Erythroblast (primary cell): ENCODE results near the gene SH3PXD2B.
A peak's percentile ranks its signal among the peaks of the same experiment; 100 is the strongest.

Experiments
- DNase-seq, 2 experiments: peaks; one replicate each; lab custom pipeline; 2025; lab: John Stamatoyannopoulos, UW
- GATA1 ChIP-seq: IDR thresholded peaks from 2 replicates; pipeline ENCODE4 v1.6.1; 2011; ENCODE audit warnings: low read depth, mild to moderate bottlenecking, control low read depth, low read length, moderate library complexity
- POLR2A ChIP-seq: IDR thresholded peaks from 2 replicates; pipeline ENCODE4 v1.6.1; 2011; ENCODE audit warnings: mild to moderate bottlenecking, low read length

Gene SH3PXD2B

DNA sequence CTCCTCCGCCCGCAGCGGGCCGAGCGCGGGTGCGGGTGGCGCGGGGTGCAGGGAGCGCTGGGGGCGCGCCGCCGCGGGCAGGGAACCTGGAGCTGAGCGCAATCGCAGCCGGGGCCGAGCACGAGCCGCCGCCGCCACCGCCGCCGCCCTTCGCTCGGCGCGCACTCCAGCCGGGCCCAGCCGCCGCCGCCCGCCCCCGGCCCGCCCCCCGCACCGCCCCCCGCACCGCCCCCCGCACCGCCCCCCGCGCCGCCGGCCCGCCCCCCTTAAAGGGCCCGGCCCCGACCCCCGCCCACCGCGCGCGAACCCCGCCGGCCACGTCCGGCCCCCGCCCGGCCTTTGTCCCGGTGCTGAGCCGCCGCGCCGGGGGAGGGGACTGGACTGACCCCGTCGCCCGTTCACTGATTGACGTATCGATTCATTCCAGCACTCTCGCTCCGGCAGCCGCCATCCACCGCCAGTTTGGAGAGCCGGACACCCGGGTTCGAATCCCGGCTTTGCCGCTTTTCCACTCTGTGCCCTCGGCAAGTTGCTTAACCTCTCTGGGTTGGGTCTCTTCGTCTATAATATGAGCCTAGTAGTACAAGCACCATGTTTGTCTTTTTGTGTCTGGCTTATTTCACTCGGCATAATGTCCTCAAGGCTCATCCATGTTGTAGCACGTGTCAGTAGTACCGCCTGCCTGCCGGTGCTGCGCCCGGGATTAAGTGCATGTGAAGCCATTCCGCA lies at the start of gene SH3PXD2B:
SH3PXD2B (minus strand) TSS at position 168 of the 729 bp plus-strand sequence. CDS start 173 bp downstream, outside the sequence.
- peak in 1 of 2 experiments; percentile 18 for DNase-seq

GRCh38 chr5:172502969-172503368 lies 48.6 kb upstream of the SH3PXD2B start:
- DNase-seq: no peak
- TF ChIP-seq POLR2A (no peak), GATA1 (no peak)

More for the DNA sequence above, at the start of gene SH3PXD2B:
- TF ChIP-seq POLR2A (no peak), GATA1 (no peak)

DNA sequence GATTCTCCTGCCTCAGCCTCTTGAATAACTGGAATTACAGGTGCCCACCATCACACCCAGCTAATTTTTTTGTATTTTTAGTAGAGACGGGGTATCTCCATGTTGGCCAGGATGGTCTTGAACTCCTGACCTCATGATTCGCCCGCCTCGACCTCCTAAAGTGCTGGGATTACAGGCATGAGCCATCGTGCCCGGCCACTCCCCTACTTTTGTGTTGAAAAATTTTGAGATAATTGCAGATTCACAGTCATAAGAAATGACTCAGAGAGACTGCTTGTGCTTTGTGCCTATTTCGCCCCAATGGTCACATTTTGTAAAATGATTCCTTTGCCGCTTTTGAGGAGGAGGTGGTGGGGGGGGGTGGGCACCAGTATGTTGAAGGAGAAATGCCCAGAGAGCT lies 48.1 kb upstream of the SH3PXD2B start:
- DNase-seq: no peak
- TF ChIP-seq POLR2A (no peak), GATA1 (no peak)

DNA sequence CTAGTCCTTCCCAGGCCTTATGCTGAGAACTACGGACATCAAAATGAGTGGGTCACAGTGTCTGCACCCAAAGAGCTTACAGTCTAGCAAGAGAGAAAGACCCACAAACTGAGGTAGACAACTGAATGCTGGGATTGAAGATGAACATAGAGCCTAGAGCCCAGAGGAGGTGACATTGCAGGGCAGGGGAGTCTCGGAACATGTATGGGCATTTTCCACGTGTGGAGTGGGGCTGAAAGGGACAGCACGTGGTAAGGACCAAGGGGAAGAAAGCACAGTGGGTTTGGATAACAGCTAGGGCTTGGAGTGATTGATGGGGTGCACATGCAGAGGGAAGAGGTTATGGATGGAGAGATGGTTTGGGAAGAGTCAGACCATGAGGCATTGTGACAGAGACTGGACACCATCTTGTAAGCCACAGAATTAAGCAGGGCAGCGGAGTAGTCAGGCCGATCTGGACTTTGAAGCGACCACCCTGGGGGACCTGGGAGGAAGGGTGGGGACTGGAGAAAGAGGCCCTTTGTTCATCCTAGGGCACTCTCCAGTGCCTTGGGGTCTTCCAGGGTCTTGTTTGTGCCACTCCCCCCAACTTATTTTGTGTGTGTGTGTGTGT lies 47.5 kb upstream of the SH3PXD2B start:
- no peak for TF ChIP-seq POLR2A
- no peak for TF ChIP-seq GATA1

DNA sequence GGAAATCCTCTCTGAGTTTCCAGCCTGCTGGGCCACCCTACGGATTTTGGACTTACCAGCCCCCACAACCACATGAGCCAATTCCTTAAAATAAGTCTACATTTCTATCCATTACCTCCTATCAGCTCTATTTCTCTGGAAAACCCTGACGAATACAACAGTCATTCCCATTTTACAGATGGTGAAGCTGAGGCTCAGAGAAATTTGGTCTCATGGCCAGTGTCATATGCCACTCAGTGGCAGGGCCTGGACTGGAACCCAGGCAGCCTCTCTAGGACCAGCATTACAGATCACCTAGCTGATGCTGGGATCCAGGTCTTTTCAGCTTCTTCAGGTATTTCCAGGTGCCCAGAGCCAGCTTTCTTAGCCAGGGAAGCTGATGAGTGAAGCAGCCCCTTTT lies 45.0 kb upstream of the SH3PXD2B start:
- no peak for DNase-seq
- TF ChIP-seq GATA1: no peak
- TF ChIP-seq POLR2A: no peak

More for the DNA sequence above, 47.5 kb upstream of the SH3PXD2B start:
- no peak for DNase-seq

DNA sequence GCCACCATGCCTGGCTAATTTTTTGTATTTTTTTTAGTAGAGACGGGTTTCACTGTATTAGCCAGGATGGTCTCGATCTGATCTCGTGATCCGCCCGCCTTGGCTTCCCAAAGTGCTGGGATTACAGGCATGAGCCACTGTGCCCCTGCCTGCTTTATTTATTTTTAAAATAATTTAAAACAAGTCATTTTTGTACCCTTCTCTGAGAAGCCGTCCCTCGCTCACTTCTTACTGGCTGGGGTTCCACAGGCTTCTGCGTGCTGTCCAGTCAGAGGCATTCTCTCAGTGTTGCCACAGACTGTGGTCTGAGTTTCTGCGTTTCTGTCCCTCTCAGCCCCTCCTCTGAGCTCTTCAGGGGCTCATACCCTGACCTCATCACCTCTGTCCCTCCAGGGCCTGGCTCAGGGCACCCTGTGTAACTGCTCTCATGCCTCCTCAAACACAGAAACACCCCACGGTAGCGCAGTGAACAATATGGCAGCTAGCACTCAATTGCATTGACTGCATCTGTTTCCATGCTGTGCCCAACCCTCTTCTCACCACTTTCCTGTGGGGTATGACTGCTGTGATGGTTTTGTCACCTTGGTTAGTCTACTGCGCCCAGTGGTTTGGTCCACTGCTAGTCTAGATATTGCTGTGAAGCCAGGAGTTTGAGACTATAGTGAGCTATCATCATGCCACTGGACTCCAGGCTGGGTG lies 44.3 kb upstream of the SH3PXD2B start:
- DNase-seq: no peak
- TF ChIP-seq GATA1 (no peak), POLR2A (no peak)

GRCh38 chr5:172497591-172498255 lies 43.4 kb upstream of the SH3PXD2B start:
- DNase-seq: no peak
- TF ChIP-seq GATA1 (no peak), POLR2A (no peak)

DNA sequence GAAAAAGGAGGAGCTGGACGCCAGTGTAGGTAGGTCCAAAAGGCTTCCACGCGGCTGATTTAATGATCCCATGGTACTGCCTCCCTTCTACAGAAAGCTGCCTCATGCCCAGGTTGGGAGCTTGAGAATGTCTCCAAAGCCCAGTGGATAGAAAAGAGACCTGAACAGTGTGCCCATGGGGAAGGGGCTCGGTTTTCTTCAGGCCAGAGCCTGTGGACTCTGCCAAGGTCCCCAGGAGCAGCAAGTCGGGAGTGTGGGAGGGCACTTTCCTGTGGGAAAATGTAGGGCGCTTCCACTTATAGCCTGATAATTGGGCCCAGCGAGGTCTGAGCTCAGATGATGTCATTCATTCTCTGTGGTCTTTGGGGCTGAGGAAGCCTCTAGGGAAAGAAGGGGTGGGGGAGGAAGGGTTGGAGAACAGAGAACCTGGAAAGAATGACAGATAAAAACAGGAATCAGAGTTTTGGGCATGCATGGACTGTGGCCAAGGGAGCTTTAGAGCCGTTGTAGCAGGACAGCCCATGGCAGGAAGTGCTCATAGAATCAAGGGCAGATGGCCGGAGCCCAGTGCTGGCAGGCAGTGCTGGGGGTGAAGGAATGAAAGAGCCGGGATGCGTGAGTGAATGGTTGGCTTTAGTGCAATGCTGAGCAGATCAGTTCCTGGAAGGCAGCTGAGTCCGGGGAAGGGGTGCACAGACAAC lies 42.5 kb upstream of the SH3PXD2B start:
- TF ChIP-seq POLR2A: no peak
- no peak for TF ChIP-seq GATA1
- DNase-seq: no peak

DNA sequence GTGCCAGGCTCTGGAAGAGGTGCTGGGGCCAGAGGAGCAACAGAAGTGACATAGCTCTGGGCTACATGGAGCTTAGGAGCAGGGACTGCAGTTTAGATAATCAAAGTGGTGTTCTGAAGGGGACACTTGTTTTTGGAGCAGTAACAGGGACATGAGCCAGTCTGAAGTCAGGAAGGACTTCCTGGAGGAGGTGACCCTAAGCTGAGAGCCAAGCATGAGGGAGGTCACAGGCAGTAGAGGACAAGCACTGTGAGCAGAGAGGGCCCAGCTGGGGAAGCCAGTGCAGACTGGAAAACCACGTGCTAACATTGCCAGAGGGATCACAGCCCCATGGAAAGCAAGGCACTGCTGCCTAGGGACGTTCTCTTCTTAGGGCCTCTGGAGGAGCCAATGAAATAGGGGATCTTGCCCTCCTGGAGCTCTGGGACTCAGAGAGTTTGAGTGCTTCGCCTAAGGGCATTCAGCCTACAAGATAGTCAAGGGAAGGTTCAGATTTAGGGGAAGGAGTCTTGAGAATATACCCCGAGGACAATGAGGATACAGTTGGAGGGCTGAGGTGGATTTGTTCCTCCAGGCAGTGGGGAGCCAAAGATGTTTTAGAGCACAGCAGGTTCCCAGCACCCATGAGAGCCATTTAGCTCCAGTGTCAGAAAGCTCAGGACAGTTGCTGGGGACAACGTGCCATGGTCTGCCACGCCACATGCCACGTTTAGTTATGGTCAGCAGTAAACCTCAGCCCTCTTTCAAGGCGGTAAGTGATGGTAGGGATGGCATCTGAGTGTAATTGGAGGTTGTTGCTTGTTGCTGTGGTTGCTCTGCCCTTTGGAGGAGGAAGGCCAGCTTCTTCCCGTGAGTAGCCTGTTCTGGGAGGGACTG lies 40.5 kb upstream of the SH3PXD2B start:
- DNase-seq: no peak
- TF ChIP-seq POLR2A: no peak
- TF ChIP-seq GATA1: no peak

GRCh38 chr5:172493906-172494305 lies 39.6 kb upstream of the SH3PXD2B start:
- TF ChIP-seq GATA1 (no peak), POLR2A (no peak)
- DNase-seq: no peak

DNA sequence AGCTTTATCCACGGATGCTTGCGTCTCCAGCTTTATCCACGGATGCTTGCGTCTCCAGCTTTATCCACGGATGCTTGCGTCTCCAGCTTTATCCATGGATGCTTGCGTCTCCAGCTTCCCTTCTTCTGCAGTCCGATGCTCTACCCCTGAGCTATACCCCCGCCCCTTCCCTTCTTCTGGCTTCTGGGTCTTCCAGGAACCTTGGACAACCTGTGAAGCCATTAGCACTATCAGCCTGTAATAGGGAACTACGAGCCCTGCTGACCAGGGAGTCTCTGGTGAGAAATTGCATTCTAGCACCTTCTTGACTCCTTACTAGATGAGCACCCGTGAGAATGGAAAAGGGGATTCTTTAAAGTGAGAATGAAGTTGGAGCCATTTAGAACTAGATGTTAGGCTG lies 39.1 kb upstream of the SH3PXD2B start:
- DNase-seq: no peak
- TF ChIP-seq POLR2A: no peak
- TF ChIP-seq GATA1: no peak

DNA sequence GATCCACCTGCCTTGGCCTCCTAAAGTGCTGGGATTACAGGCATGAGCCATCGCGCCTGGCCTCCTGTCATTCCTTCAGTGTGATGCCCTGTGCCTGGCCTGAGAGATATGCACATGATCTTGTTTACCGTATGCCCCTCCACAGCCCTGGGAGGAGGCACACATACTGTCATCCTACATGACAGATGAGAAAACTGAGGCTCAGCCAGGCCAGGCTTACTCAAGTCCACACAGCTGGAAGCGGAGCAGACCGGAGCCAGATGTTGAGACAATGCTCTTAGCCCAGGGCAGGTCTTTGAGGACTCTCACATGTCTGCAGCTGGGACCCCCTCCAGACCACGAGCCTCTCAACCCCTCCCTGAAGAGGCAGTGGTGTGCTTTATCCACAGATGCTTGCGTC lies 38.7 kb upstream of the SH3PXD2B start:
- TF ChIP-seq POLR2A (no peak), GATA1 (no peak)
- DNase-seq: no peak
